ENCODE results near the gene ENHO.
A peak's percentile ranks its signal among the peaks of the same experiment; 100 is the strongest.

ENHO gene

GRCh38 chr9:34563262-34563661, 40.5 kb upstream of the ENHO start:
- H3K9me3 Mint-ChIP-seq: no peaks in the 10 kb centered on the region
- no peak overlapping the region for H3K4me3 Mint-ChIP-seq
- peaks cover 78% of the 10 kb centered on the region for H3K4me1 Mint-ChIP-seq
- H3K36me3 Mint-ChIP-seq (ENCODE audit: low read depth): peaks cover 39% of the 10 kb centered on the region
- H3K27ac Mint-ChIP-seq: peak overlapping the region; percentile 0 to 48 (median 28)
- TF ChIP-seq CTCF (IDR thresholded peaks at IDR 0.05; ENCODE audit: unreplicated experiment in 3 of 3): no peak
- peaks cover 20% of the 10 kb centered on the region for H3K27me3 Mint-ChIP-seq (ENCODE audit: low read depth)

GRCh38 chr9:34562135-34562745, 39.5 kb upstream of the ENHO start:
- TF ChIP-seq CTCF (IDR thresholded peaks at IDR 0.05; ENCODE audit: unreplicated experiment in 3 of 3): peak; percentile 39 to 56 (median 48)
- no peaks in the 10 kb centered on the region for H3K9me3 Mint-ChIP-seq
- H3K36me3 Mint-ChIP-seq (ENCODE audit: low read depth): peaks cover 37% of the 10 kb centered on the region
- peaks cover 24% of the 10 kb centered on the region for H3K27me3 Mint-ChIP-seq (ENCODE audit: low read depth)
- H3K4me1 Mint-ChIP-seq: peaks cover 82% of the 10 kb centered on the region
- H3K27ac Mint-ChIP-seq: peak overlapping the region in 2 of 3 experiments; percentile 0 to 98
- no peak overlapping the region for H3K4me3 Mint-ChIP-seq

- Mint-ChIP-seq H3K4me1 (peaks cover 79% of the 10 kb centered on the region), H3K27me3 (ENCODE audit: low read depth) (peaks cover 32% of the 10 kb centered on the region), H3K9me3 (no peaks in the 10 kb centered on the region), H3K4me3 (peak overlapping the region; percentile 37 to 51 (median 38)), H3K36me3 (ENCODE audit: low read depth) (peaks cover 37% of the 10 kb centered on the region), H3K27ac (peak overlapping the region; percentile 94 to 98 (median 95))
- no peak for TF ChIP-seq CTCF (IDR thresholded peaks at IDR 0.05; ENCODE audit: unreplicated experiment in 3 of 3)
Measured at GRCh38 chr9:34560599-34561214, 37.9 kb upstream of the ENHO start.

- H3K4me1 Mint-ChIP-seq: peaks cover 85% of the 10 kb centered on the region
- peak overlapping the region; percentile 50 to 65 (median 62) for H3K4me3 Mint-ChIP-seq
- no peaks in the 10 kb centered on the region for H3K9me3 Mint-ChIP-seq
- no peak for TF ChIP-seq CTCF (IDR thresholded peaks at IDR 0.05; ENCODE audit: unreplicated experiment in 3 of 3)
- H3K36me3 Mint-ChIP-seq (ENCODE audit: low read depth): peaks cover 37% of the 10 kb centered on the region
- H3K27me3 Mint-ChIP-seq (ENCODE audit: low read depth): peaks cover 34% of the 10 kb centered on the region
- peak overlapping the region; percentile 94 to 98 (median 95) for H3K27ac Mint-ChIP-seq
Measured at GRCh38 chr9:34559624-34560455, 37.0 kb upstream of the ENHO start.

GRCh38 chr9:34558919-34559623, 36.3 kb upstream of the ENHO start:
- H3K36me3 Mint-ChIP-seq (ENCODE audit: low read depth): peaks cover 30% of the 10 kb centered on the region
- peak overlapping the region; percentile 90 to 98 (median 97) for H3K27ac Mint-ChIP-seq
- H3K4me3 Mint-ChIP-seq: peak overlapping the region; percentile 60 to 69 (median 60)
- peaks cover 40% of the 10 kb centered on the region for H3K27me3 Mint-ChIP-seq (ENCODE audit: low read depth)
- TF ChIP-seq CTCF (IDR thresholded peaks at IDR 0.05; ENCODE audit: unreplicated experiment in 3 of 3): no peak
- no peaks in the 10 kb centered on the region for H3K9me3 Mint-ChIP-seq
- peaks cover 86% of the 10 kb centered on the region for H3K4me1 Mint-ChIP-seq

Data from nephron (organoid).